PC-3 (cell line): ENCODE results near the gene MAP2K3. TPM values are rescaled to one million over a fixed set of nuclear protein-coding genes. Genes with fewer than 3 reads are reported as not detected.

Source experiments
- ATAC-seq: fragments of 200-7000 bp; cut with Tn5 transposase; 2 replicates; pipeline ENCODE4 v1.9.1; 2020; ENCODE audit warnings: mild to moderate bottlenecking, moderate library complexity
- BruUV-seq: library from RNA; stranded (reverse); fragments of 400-500 nt; replicated peaks from 2 replicates; lab custom pipeline; 2021; lab: Mats Ljungman, UMichigan
- CTCF ChIA-PET: fragments of 300-600 bp; sonication (Branson Sonifier 250); formaldehyde crosslinking; loops from one replicate; lab custom pipeline; 2022; ENCODE audit warnings: antibody characterized with exemption; lab: Charles Lee
- POLR2A ChIA-PET: fragments of 300-600 bp; sonication (Branson Sonifier 250); formaldehyde crosslinking; loops from one replicate; lab custom pipeline; 2022; ENCODE audit warnings: antibody characterized with exemption; ENCODE audit not compliant: unreplicated experiment; lab: Charles Lee
- DNase-seq: peaks from one replicate; pipeline ENCODE4 v3.0.0-alpha.2; 2015
- H2AFZ ChIP-seq: fragments of 300-600 bp; sonication (generic); 2 replicates; pipeline ENCODE4 v1.6.0; 2016; ENCODE audit warnings: antibody characterized with exemption, low read length
- H3F3A ChIP-seq: fragments of 300-600 bp; sonication (generic); one replicate; pipeline ENCODE4 v1.6.0; 2017; ENCODE audit warnings: antibody characterized with exemption, low read length, control low read depth, mild to moderate bottlenecking; ENCODE audit not compliant: unreplicated experiment
- H3K27ac ChIP-seq: fragments of 300-600 bp; sonication (generic); 2 replicates; pipeline ENCODE4 v1.5.1; 2016; ENCODE audit warnings: mild to moderate bottlenecking, low read length
- H3K27me3 ChIP-seq: fragments of 300-600 bp; sonication (generic); 2 replicates; pipeline ENCODE4 v1.6.1; 2016; ENCODE audit warnings: low read length, mixed read lengths
- H3K36me3 ChIP-seq: fragments of 300-600 bp; sonication (generic); 2 replicates; pipeline ENCODE4 v1.6.1; 2016; ENCODE audit warnings: low read depth, mixed run types, low read length, mixed read lengths
- H3K4me1 ChIP-seq: fragments of 300-600 bp; sonication (generic); 2 replicates; pipeline ENCODE4 v1.5.1; 2016; ENCODE audit warnings: low read length; ENCODE audit not compliant: insufficient read depth
- H3K4me2 ChIP-seq: fragments of 300-600 bp; sonication (generic); 2 replicates; pipeline ENCODE4 v1.6.0; 2016; ENCODE audit warnings: low read length
- H3K4me3 ChIP-seq: fragments of 300-600 bp; sonication (generic); 2 replicates; pipeline ENCODE4 v1.5.1; 2016; ENCODE audit warnings: mild to moderate bottlenecking, low read length, mixed read lengths
- H3K79me2 ChIP-seq: fragments of 300-600 bp; sonication (generic); 2 replicates; pipeline ENCODE4 v1.6.1; 2017; ENCODE audit warnings: low read length, mixed read lengths
- H3K9ac ChIP-seq: fragments of 300-600 bp; sonication (generic); 2 replicates; pipeline ENCODE4 v1.6.0; 2016; ENCODE audit warnings: mild to moderate bottlenecking, low read length
- H3K9me2 ChIP-seq: fragments of 300-600 bp; sonication (generic); replicated peaks from 2 replicates; pipeline ENCODE4 v1.6.1; 2016; ENCODE audit warnings: mixed run types, low read length, mixed read lengths
- H3K9me3 ChIP-seq: fragments of 300-600 bp; sonication (generic); 2 replicates; pipeline ENCODE4 v1.6.1; 2016; ENCODE audit warnings: low read length, mixed read lengths
- H4K20me1 ChIP-seq: fragments of 300-600 bp; sonication (generic); 2 replicates; pipeline ENCODE4 v1.6.1; 2016; ENCODE audit warnings: low read length, mixed read lengths
- CTCF ChIP-seq: fragments of 300-600 bp; sonication (generic); conservative IDR thresholded peaks from 2 replicates; pipeline ENCODE4 v1.5.1; 2017; ENCODE audit warnings: antibody characterized with exemption, low read depth, mild to moderate bottlenecking, low read length
- EZH2 ChIP-seq: fragments of 300-600 bp; sonication (generic); IDR thresholded peaks from one replicate; pipeline ENCODE4 v1.6.1; 2017; ENCODE audit warnings: antibody characterized with exemption, mild to moderate bottlenecking, low read length; ENCODE audit not compliant: unreplicated experiment
- EZH2phosphoT487 ChIP-seq: fragments of 300-600 bp; sonication (generic); IDR thresholded peaks from 2 replicates; pipeline ENCODE4 v1.6.1; 2018; ENCODE audit warnings: mild to moderate bottlenecking, antibody characterized with exemption, low read length, borderline replicate concordance
- intact Hi-C: fragments of 100-400 bp; cut with micrococcal nuclease; formaldehyde crosslinking; loops from 2 replicates; pipeline ENCODE4 v1.9.0; 2023
- total RNA-seq: library from RNA; depleted of rRNA; stranded (reverse); fragments of >200 nt; gene quantifications from 2 replicates; pipeline ENCODE4 v1.2.3, GENCODE V29; 2014

Gene MAP2K3
- total RNA-seq, 1 experiment from 2014 or later, result 54.0 TPM

- Histone ChIP-seq H3K4me3 (no peak overlapping the region), H3K27me3 (no peaks in the 10 kb centered on the region), H3F3A (no peaks in the 10 kb centered on the region), H3K4me2 (no peak overlapping the region), H3K36me3 (no peaks in the 10 kb centered on the region), H2AFZ (no peak overlapping the region), H3K9ac (no peak overlapping the region), H4K20me1 (no peaks in the 10 kb centered on the region), H3K9me3 (no peaks in the 10 kb centered on the region), H3K27ac (no peak overlapping the region), H3K4me1 (peaks cover 31% of the 10 kb centered on the region), H3K79me2 (no peaks in the 10 kb centered on the region), H3K9me2 (no peaks in the 10 kb centered on the region)
- ATAC-seq (no peak), DNase-seq (peak; percentile 38)
- ChIA-PET CTCF (interaction anchor here (0.6 kb wide), 1 partner anchor 39 kb away, joined by 3 read pairs; no protein-coding TSS in a partner anchor), POLR2A (no interaction called here)
- BruUV-seq, result no TSS peak
- intact Hi-C loops, result no loop called here
- no peak for TF ChIP-seq EZH2
- TF ChIP-seq EZH2phosphoT487, result no peak
- TF ChIP-seq CTCF, result no peak
Measured at GRCh38 chr17:21278450-21279197, 5.9 kb upstream of the MAP2K3 start.

DNA sequence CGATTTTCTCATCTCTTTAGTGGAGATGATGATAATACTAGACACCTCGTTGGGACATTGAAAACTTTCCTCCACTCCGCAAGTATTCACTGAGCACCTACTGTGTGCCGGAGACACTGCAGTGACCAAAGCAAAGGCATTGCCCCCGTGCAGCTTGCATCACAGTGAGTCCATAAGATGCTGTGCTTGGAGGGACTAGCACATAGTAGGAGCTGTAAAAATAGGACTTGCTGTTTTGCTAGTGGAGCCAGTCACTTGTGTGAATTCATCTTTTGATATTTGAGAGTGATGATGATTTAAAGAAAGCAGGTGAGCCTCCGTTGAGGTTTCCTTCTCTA is 5.3 kb upstream of the MAP2K3 start:
- Histone ChIP-seq H2AFZ (no peak overlapping the region), H3K4me1 (peaks cover 36% of the 10 kb centered on the region), H3K27me3 (no peaks in the 10 kb centered on the region), H3F3A (no peaks in the 10 kb centered on the region), H3K36me3 (no peaks in the 10 kb centered on the region), H3K79me2 (no peaks in the 10 kb centered on the region), H3K4me2 (no peak overlapping the region), H3K4me3 (no peak overlapping the region), H3K9ac (no peak overlapping the region), H3K27ac (no peak overlapping the region), H3K9me2 (no peaks in the 10 kb centered on the region), H4K20me1 (no peaks in the 10 kb centered on the region), H3K9me3 (no peaks in the 10 kb centered on the region)
- no TSS peak for BruUV-seq
- DNase-seq (no peak), ATAC-seq (no peak)
- POLR2A ChIA-PET, result no interaction called here
- CTCF ChIA-PET, result interaction anchor here (0.6 kb wide), 1 partner anchor 39 kb away, joined by 3 read pairs; no protein-coding TSS in a partner anchor
- TF ChIP-seq EZH2 (no peak), CTCF (no peak), EZH2phosphoT487 (no peak)
- intact Hi-C loops, result no loop called here

DNA sequence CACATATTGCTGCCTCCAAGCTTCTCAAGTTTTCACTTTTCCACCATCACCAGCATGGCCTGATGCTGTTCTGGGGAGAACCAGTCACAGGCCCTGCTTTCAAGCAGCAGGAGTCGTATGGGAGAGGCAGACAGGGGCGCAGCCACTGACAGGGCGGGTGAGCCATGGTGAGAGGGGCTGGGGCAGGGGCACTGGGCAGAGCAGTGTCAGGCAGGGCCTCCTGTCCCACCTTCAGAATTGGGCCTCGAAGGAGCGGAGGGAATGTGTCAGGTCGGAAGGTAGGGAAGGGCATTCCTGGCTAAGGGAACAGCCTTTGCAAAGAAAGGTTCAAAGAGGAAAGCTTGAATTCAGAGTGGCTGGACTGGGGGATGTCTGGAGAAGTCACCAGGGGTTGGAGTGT is 4.9 kb upstream of the MAP2K3 start:
- peaks cover 36% of the 10 kb centered on the region for H3K4me1 ChIP-seq
- H4K20me1 ChIP-seq, result no peaks in the 10 kb centered on the region
- no peak overlapping the region for H3K27ac ChIP-seq
- POLR2A ChIA-PET, result no interaction called here
- no peak overlapping the region for H3K4me3 ChIP-seq
- no peaks in the 10 kb centered on the region for H3K9me2 ChIP-seq
- H3K36me3 ChIP-seq, result no peaks in the 10 kb centered on the region
- no peak overlapping the region for H3K9ac ChIP-seq
- H2AFZ ChIP-seq, result 0 out of 2 replicates have a peak overlapping the region, but pooled peaks have one; percentile 20
- no peaks in the 10 kb centered on the region for H3F3A ChIP-seq
- intact Hi-C loops, result no loop called here
- DNase-seq, result no peak
- no peaks in the 10 kb centered on the region for H3K9me3 ChIP-seq
- ATAC-seq, result no peak
- H3K79me2 ChIP-seq, result peaks cover under 1% of the 10 kb centered on the region
- TF ChIP-seq CTCF (no peak), EZH2 (no peak), EZH2phosphoT487 (no peak)
- no peak overlapping the region for H3K4me2 ChIP-seq
- H3K27me3 ChIP-seq, result no peaks in the 10 kb centered on the region
- BruUV-seq, result no TSS peak
- CTCF ChIA-PET, result interaction anchor here (0.7 to 0.9 kb wide), 2 partner anchors 10 to 234 kb away, joined by 3 to 6 read pairs; no protein-coding TSS in a partner anchor
